Skin epidermis (tissue), 12 donors: Measurements from ENCODE around the gene FANCC.
"Not testable (repeated sequence)": the region's sequence is repeated elsewhere in the genome, so short reads cannot be mapped to it uniquely, and the experiment has no call there.

Experiments used
- H3K27ac ChIP-seq, 21 experiments: fragments of 200-600 bp; sonication (generic) in 11 of 21; one replicate each; pipeline ENCODE4 v1.5.0; 2020; ENCODE audit warnings: mild to moderate bottlenecking in 3 of 21, inconsistent platforms in 2 of 21, moderate library complexity in 2 of 21
- H3K4me3 ChIP-seq, 7 experiments: fragments of 200-600 bp; sonication (generic) in 2 of 7; one replicate each; pipeline ENCODE4 v1.5.0; 2020; ENCODE audit warnings: inconsistent platforms in 2 of 7, mild to moderate bottlenecking in 2 of 7, moderate library complexity in 1 of 7

FANCC gene

DNA sequence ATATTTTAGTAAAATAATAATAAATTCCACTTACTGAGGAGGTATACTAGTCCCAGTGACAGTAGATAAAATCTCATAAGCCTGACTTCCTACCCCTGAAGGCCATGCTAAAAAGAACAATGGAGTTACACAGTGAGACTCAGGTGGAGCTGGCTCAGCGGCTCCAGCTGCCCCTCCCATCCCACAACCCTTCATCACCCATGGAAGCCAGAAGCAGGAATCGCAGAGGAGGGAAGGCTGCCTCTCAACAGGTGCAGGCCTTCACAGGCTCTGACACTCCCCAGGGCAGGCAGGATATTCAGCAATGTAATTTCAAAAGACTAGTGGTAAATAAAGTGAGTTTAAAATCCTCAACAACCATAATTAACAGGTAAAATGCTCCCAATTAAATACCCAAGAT lies 67.5 kb downstream of the FANCC start:
- no peak overlapping the region for H3K4me3 ChIP-seq
- no peak overlapping the region for H3K27ac ChIP-seq

DNA sequence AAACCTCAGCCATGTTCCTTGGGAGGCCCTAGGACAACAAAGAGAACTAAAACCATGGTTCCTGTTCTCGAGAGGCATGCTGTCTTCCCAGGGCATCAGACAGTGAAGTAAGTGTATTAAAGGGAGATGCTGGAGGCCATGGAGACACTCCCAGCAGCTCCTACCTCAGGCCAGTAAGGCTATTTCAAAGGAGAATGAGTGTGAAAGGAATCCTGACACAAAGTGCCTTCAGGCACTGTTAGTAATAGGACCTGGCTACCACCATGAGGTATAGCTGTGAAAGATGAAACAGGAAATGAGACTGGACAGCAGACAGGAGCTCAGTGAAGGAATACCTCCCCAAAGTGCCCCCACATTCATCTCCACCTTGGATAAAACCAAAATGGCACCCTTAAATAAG lies 71.0 kb downstream of the FANCC start:
- Histone ChIP-seq H3K27ac (no peak overlapping the region), H3K4me3 (no peak overlapping the region)

DNA sequence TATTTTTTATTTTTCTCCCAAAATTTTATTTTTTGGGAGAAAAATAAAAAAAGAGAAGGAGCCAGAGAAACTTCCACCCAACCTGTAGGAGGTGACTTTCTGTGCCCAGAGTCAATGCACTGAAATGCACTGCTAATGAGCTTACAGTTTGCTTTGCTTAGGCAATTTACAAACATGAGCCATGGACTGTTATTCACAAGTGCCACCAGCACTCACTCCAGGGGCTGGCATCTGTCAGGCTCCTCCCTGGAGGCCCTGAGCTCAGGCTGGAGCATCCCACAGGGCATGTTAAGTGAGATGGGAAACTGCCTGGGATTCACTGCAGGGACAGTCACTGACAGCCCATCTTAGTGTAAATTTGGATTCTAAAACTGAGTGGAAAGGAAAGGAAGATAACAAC lies 74.9 kb downstream of the FANCC start:
- no peak overlapping the region for H3K4me3 ChIP-seq
- no peak overlapping the region for H3K27ac ChIP-seq

DNA sequence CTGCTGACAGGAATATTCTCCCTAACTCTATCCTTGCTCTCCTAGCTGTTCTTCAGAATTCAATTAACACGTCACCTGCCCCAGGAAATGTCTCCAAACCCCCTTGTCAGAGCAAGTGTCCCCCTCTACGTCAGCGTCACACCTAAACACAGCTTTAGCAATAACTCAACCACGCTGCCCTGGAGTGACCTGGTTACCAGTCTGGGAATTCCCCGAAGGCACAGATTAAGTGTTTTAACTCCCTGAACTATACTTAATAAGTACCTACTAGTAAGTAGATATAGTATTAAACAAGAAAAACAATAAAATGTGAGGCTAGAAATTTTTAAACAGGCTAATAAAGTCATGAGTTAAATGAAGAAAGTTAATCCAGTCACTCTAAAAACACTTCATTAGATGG lies 78.4 kb downstream of the FANCC start:
- Histone ChIP-seq H3K27ac (no peak overlapping the region), H3K4me3 (no peak overlapping the region)

DNA sequence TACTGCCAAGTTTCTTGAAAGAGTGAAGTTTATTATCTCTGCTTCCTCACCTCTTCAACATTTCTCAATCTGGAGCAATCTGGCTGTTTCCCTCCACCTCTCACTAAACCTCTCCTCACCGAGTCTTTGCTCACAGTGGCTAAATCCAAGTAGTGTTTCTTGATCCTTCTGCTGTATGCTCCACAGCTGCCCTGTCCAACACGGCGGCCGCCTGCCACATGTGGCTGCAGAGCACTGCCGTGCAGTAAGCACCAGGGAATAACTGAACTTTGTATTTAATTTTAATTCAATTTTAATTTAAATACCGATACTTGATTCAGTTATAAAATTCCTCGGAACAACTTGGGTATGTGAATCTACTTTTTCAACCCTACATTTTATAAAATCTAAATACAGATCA lies 80.2 kb downstream of the FANCC start:
- H3K27ac ChIP-seq: no peak overlapping the region
- H3K4me3 ChIP-seq: no peak overlapping the region

GRCh38 chr9:95230046-95230445 lies 87.5 kb downstream of the FANCC start:
- Histone ChIP-seq H3K27ac (no peak overlapping the region), H3K4me3 (no peak overlapping the region)

GRCh38 chr9:95229230-95229915 lies 88.1 kb downstream of the FANCC start:
- no peak overlapping the region for H3K27ac ChIP-seq
- no peak overlapping the region for H3K4me3 ChIP-seq

DNA sequence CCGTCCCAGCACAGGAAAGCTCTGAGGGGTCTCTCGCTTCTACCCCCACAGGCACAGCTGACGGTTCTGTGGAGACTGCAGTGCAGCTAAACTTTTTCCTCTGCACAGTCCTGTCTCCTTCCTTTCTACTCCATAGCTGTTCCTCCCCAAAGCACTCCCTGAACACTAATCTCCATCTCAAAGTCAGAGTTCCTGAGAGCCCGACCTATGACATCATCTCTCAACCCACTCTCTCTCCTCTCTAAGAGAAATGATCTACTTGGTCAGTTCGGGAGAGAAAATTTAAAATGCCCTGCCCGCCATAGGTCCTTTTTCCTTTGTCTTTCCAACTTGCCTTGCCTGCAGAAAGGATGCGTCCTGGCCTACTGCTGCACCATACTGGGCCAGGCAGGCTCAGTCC lies 90.6 kb downstream of the FANCC start:
- Histone ChIP-seq H3K27ac (no peak overlapping the region), H3K4me3 (no peak overlapping the region)

DNA sequence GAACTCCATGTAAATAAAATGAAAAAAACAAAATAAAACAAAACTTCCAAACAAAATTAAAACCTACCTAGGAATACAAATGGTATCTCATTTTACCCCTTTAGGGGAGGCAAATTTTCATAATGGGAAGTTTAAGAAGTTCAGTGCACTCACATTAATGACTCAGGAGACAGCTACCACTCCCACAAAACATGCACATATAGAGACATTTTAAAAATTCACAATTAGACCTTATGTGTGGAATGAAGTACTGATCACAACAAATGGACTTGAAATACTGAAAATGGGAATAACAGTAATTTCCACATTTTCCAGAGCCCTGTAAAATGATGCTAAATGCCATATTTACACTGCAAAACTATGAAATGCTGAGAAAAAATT lies 91.8 kb downstream of the FANCC start:
- Histone ChIP-seq H3K4me3 (no peak overlapping the region), H3K27ac (no peak overlapping the region)

GRCh38 chr9:95225076-95225725 lies 92.3 kb downstream of the FANCC start:
- Histone ChIP-seq H3K27ac (no peak overlapping the region), H3K4me3 (no peak overlapping the region)

GRCh38 chr9:95224376-95225019 lies 93.0 kb downstream of the FANCC start:
- no peak overlapping the region for H3K4me3 ChIP-seq

DNA sequence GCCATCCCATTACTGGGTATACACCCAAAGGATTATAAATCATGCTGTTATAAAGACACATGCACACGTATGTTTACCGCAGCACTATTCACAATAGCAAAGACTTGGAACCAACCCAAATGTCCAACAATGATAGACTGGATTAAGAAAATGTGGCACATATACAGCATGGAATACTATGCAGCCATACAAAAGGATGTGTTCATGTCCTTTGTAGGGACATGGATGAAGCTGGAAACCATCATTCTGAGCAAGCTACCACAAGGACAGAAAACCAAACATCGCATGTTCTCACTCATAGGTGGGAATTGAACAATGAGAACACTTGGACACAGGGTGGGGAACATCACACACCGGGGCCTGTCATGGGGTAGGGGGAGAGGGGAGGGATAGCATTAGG lies 97.2 kb downstream of the FANCC start:
- H3K4me3 ChIP-seq, H3K27ac ChIP-seq: not testable (repeated sequence)

More at GRCh38 chr9:95224376-95225019, 93.0 kb downstream of the FANCC start:
- no peak overlapping the region for H3K27ac ChIP-seq

DNA sequence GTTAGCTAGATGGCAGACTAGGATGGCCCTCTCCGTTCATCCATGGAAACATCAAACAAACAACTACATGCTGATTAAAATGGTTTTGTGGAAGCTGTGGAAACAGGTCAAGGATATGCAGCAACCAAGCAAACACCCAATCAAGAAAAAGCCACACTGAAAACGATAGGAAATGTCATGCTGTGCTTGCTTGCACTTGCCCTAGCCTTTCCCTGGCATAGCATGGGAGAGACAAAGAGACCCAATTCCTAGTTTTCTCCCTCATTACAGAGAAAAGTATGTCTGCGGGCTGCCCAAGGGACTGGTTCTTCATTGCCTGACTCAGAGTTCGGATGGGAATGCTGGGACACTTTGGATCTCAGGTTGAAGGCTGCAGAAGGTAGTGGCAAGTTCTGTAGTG lies 98.7 kb downstream of the FANCC start:
- H3K27ac ChIP-seq: no peak overlapping the region
- no peak overlapping the region for H3K4me3 ChIP-seq

DNA sequence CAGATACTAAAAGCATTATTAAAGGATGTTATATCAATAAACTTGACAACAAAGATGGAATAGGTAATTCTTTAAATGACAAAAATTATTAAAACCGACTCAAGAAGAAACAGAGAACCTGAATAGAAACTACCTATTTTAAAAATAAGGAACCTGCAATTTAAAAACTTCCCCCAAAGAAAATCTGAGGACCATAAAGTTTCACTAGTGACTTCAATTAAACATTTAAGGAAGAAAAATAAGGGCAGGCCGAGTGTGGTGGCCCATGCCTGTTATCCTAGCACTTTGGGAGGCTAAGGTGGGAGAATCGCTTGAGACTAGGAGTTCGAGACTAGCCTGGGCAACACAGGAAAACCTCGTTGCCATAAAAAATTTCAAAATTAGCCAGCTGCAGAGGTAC lies 99.6 kb downstream of the FANCC start:
- H3K4me3 ChIP-seq: no peak overlapping the region
- no peak overlapping the region for H3K27ac ChIP-seq

DNA sequence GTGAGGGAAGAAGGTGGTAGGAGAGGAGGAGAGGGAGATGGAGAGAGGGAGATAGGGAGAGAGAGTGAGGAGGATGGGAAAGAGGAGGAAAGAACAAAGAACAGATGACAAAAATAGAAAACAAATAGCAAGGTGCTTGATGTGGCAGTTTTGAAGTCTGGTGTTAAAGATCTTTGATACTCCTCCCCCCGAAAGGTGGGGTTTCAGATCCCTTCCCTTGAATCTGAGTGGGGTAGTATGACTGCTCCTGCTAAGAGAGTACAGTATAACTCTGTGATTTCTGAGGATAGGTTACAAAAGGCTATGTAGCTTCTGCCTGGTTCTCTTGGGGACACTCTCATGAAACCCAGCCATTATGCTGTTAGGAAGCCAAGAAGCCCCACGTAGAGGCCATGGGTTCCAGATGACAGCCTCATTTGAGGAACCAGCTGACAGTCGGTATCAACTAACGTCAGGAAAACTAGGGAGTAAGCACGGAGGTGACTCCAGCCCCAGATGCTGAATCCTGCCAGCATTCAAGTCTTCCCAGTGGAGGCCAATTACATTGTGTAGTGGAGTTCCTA lies 102.1 kb downstream of the FANCC start:
- Histone ChIP-seq H3K4me3 (no peak overlapping the region), H3K27ac (no peak overlapping the region)

GRCh38 chr9:95213117-95213516 lies 104.4 kb downstream of the FANCC start:
- Histone ChIP-seq H3K4me3 (no peak overlapping the region), H3K27ac (no peak overlapping the region)

DNA sequence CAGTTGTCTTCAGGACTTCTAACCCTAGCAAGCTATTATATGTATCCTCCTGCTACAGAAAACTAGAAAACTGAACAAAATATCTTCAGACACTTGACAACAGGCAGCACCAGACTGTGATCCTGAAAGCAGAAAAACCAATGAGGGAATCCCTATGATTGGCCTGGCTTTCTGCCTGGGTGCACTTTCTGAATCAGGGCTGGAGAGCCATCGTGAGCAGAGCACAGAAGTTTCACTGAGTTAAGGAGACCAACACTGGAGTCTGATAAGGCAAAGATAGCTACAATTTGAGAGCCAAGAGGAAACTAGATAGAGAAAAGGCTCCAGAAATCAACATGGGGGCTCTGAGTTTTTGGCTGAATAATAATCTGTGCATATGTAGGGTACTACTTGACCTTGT lies 106.5 kb downstream of the FANCC start:
- Histone ChIP-seq H3K4me3 (no peak overlapping the region), H3K27ac (no peak overlapping the region)

GRCh38 chr9:95207403-95207802 lies 110.1 kb downstream of the FANCC start:
- Histone ChIP-seq H3K27ac (no peak overlapping the region), H3K4me3 (no peak overlapping the region)

- no peak overlapping the region for H3K4me3 ChIP-seq
- H3K27ac ChIP-seq: no peak overlapping the region
These were observed 111.4 kb downstream of the FANCC start for GRCh38 chr9:95206143-95206542.

DNA sequence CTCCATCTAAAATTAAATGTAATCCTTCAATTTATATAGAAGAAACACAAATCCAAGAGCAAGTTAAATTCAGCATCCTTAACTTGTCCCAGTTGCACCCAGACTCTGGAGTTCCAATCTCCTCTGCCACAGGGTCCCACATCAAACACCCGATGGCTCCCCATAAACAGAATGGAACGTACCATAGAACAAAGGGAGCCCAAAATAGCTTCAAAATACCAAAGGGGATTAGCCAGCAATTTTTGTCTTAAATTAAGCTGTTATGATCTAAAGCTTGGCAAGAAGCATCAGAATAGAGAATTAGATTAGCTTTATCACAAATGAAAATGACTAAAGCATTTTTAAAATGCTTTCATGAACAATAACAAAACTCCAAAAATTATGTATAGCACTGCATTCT lies 112.8 kb downstream of the FANCC start:
- Histone ChIP-seq H3K4me3 (no peak overlapping the region), H3K27ac (no peak overlapping the region)

- Histone ChIP-seq H3K27ac (no peak overlapping the region), H3K4me3 (no peak overlapping the region)
These were observed 113.2 kb downstream of the FANCC start for GRCh38 chr9:95204310-95204709.
